HEK293T (cell line): ENCODE data around the gene ATP11A.

Source experiments
- CTCF ChIA-PET: fragments of 350-600 bp; formaldehyde crosslinking; extraction: SDS; loops from one replicate; lab custom pipeline; 2021; ENCODE audit warnings: antibody characterized with exemption, inconsistent platforms; lab: Yijun Ruan, JAX
- POLR2A ChIA-PET: fragments of 350-600 bp; formaldehyde crosslinking; extraction: SDS; loops from one replicate; lab custom pipeline; 2020; ENCODE audit warnings: antibody characterized with exemption, inconsistent platforms; lab: Yijun Ruan, JAX
- DNase-seq: peaks from one replicate; pipeline ENCODE4 v3.0.0; 2012; ENCODE audit warnings: mixed read lengths; ENCODE audit errors: extremely low spot score
- ARNT ChIP-seq: fragments of 450-650 bp; IDR thresholded peaks from 2 replicates; pipeline ENCODE4 v1.6.1; 2017; ENCODE audit warnings: mild to moderate bottlenecking
- BHLHE40 ChIP-seq: fragments of 450-650 bp; IDR thresholded peaks from 2 replicates; pipeline ENCODE4 v1.6.1; 2016; ENCODE audit warnings: mild to moderate bottlenecking, moderate library complexity, borderline replicate concordance
- CTBP1 ChIP-seq: fragments of 450-650 bp; IDR thresholded peaks from 2 replicates; pipeline ENCODE4 v1.6.1; 2016; ENCODE audit warnings: borderline replicate concordance
- ELF4 ChIP-seq: fragments of 450-650 bp; IDR thresholded peaks from 2 replicates; pipeline ENCODE4 v1.6.1; 2017; ENCODE audit warnings: antibody characterized with exemption
- FOXA1 ChIP-seq: fragments of 450-650 bp; IDR thresholded peaks from 2 replicates; pipeline ENCODE4 v1.6.1; 2016; ENCODE audit warnings: mild to moderate bottlenecking
- FOXK2 ChIP-seq: fragments of 450-650 bp; IDR thresholded peaks from 2 replicates; pipeline ENCODE4 v1.6.1; 2016; ENCODE audit warnings: mild to moderate bottlenecking
- FOXM1 ChIP-seq: fragments of 450-650 bp; IDR thresholded peaks from 2 replicates; pipeline ENCODE4 v1.6.1; 2017; ENCODE audit warnings: mild to moderate bottlenecking, borderline replicate concordance
- HDGF ChIP-seq: fragments of 450-650 bp; IDR thresholded peaks from 2 replicates; pipeline ENCODE4 v1.6.1; 2017; ENCODE audit warnings: antibody characterized with exemption, borderline replicate concordance
- L3MBTL2 ChIP-seq: fragments of 450-650 bp; conservative IDR thresholded peaks from 2 replicates; pipeline ENCODE4 v1.6.1; 2016; ENCODE audit warnings: mild to moderate bottlenecking
- LEF1 ChIP-seq: fragments of 450-650 bp; IDR thresholded peaks from 2 replicates; pipeline ENCODE4 v1.6.1; 2017; ENCODE audit warnings: mild to moderate bottlenecking, borderline replicate concordance
- NFRKB ChIP-seq: fragments of 450-650 bp; IDR thresholded peaks from 2 replicates; pipeline ENCODE4 v1.6.1; 2016; ENCODE audit warnings: mild to moderate bottlenecking, moderate library complexity
- SP1 ChIP-seq: fragments of 450-650 bp; IDR thresholded peaks from 2 replicates; pipeline ENCODE4 v1.6.1; 2017
- SUZ12 ChIP-seq: fragments of 450-650 bp; IDR thresholded peaks from 2 replicates; pipeline ENCODE4 v1.6.1; 2016; ENCODE audit warnings: mild to moderate bottlenecking
- TARDBP ChIP-seq: fragments of 450-650 bp; IDR thresholded peaks from 2 replicates; pipeline ENCODE4 v1.6.1; 2016
- ZNF384 ChIP-seq: fragments of 450-650 bp; IDR thresholded peaks from 2 replicates; pipeline ENCODE4 v1.6.1; 2016
- TF ChIP-seq, protein P1 (sequence below): fragments of 450-650 bp; IDR thresholded peaks from 2 replicates; pipeline ENCODE4 v1.6.1; 2016

ATP11A gene

DNA sequence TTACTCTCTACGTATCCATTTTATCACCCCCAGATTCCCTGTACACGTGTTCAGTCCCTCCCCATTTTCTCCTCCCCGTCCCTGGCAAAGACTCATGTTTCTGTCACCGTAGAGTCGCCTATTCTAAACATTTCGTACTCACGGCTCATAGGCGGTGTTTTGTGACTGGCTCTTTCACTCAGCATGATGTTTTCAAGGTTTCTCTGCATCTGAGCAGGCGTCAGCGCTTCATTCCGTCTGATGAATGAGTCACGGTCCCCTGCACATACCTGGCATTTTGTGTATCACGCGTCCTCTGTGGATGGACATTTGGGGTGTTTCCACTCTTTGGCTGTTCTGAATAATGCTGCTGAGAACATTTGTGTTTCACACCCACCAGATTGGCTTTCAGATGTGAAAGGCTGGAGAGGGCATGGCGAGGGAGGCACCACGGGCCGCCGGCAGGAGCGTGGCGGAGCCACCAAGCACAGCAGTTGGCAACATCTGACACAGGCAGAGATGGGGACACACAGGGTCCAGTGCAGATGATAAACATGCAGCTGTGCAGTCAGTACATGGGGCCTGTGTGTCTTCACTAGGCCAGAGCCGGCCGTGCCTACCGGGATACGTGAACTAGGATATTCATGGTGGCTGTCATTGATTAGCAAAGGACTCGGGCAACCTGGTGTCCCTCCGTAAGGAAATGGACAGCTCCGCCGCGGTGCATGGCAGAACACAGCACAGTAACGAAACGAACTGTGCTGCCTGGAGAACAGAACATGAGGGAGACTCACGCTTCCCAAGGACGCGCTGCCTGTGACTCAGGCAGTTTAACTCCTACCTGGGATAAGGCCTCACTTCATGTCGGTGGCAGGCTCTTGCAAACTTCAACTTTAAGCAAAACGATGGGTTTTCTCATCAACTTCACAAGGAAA is 117.2 kb downstream of the ATP11A start:
- DNase-seq, result no peak
- CTCF ChIA-PET, result no interaction called here
- TF ChIP-seq L3MBTL2 (no peak), NFRKB (no peak), SP1 (no peak), SUZ12 (no peak)
- POLR2A ChIA-PET, result no interaction called here

DNA sequence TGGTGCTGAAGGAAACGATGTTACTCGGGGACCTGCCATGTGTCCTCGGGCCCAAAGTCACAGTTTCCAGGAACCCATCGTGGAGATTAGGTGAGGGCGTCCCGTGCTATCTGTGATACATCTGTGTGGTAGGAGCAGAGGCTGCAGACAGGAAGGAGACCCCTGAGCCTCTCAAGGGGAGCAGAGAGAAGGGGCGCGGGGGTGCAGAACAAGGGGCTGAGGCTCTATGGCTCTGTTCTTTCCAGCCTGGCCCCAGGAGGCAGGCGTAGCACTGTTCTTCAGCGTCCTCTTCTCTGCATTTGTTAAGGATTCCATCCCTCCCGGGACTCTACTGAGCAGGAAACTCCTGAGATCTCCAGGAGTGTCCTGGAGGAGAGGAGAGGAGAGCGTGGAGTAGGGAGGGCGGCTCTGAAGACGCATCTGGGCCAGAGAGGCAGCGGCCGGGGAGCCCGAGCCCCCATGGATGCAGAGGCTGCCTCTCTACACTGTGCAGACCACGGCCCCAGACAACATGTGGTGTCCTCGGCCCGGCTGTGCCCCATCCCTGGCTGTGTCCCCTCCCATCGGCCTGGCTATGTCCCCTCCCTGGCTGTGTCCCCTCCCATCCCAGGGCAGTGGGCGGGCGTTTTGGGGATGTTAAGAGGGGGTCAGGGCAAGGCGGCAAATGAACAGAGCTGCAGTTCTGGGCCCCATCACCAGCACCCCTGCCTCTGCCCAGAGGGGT is 118.0 kb downstream of the ATP11A start:
- no peak for DNase-seq
- ChIA-PET POLR2A (no interaction called here), CTCF (no interaction called here)
- TF ChIP-seq LEF1, result no peak
- no peak for TF ChIP-seq BHLHE40

DNA sequence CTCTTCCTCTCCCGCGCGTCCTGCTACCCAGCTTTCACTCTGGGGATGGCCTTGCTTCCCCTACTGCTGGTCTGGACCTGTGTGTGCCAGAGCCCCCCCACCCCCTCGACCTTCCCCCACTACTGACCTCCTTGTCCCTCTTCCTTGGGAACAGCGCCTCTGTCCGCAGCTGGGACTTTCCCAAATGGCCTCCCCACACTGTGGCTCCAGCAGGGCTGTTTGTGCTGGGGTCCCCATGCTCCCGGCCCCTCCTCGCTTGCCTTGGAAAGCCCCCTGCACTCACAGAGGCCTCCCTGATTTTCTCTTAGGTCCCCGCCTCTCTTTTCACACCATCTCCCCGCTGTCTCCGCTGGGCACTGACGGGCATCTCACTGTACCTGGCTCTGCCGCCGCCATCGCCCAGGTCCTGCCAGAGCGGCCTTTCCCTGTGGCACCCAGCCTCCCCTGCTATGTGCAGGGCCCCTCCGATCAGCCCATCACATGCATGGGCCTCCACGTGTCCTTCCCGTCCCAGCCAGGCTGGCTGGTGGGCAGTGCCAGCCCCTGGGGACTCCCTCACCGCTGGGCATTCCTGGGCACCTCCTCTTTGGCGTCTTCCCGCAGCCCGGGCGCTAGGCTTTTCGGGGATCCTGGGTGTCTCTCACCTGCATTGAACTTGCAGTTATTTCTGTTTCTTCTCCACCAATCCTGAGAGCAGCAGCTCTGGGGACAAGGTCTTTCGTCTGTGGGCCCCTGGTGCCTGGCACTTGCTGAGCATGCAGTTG is 118.7 kb downstream of the ATP11A start:
- TF ChIP-seq BHLHE40, result no peak
- no peak for TF ChIP-seq LEF1
- TF ChIP-seq FOXM1, result no peak
- TF ChIP-seq SUZ12, result no peak
- TF ChIP-seq SP1, result no peak
- TF ChIP-seq FOXA1, result no peak
- TF ChIP-seq HDGF, result no peak
- no peak for TF ChIP-seq CTBP1
- no peak for DNase-seq
- ChIA-PET CTCF (no interaction called here), POLR2A (no interaction called here)

DNA sequence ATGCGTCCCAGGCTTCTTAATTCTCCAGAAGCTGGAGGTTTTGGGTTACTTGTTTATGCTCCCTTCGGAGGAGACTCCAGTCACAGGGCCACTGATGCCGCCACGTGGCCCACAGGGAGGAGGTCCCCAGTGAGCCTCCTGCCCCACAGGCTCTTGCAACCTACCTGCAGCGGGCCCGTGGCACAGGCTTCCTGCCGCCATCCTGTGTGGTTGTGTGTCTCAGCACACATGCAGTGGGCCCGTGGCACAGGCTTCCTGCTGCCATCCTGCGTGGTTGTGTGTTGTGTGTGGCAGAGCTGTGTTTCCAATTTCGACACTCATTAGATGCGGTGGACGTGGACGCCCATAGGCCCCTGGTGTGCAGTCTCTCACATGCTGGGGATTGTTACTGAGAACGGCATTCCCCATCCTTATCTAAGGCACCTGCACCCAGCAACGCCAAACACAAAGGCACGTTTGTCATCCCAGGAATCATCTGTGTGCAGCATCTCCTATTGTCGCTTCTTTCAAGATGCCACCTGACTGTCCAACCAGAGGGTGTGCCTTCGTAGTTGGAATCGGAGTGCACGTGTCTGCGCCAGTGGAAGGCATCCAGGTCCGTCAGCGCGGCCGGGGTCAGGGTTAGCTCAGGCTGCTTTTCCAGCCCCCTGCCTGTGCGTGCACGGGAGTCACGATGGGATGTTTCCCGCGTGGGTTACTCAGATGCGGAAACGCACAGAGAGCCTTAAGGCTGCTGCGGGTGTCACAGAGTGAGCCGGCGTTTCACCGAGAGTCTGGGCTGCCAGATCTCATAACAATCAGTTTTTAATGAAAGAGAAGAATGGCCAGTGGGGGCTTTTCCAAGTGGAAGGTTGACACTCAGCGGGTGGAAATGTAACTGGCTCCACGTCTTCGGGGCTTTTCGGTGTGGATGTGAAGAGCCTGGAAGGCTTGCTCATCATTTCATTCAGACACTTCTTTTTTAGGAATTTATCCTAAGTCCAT is 119.8 kb downstream of the ATP11A start:
- TF ChIP-seq BHLHE40 (no peak), ZNF384 (no peak), LEF1 (no peak), ELF4 (no peak), L3MBTL2 (no peak), FOXK2 (no peak)
- ChIA-PET CTCF (no interaction called here), POLR2A (no interaction called here)
- DNase-seq, result no peak

DNA sequence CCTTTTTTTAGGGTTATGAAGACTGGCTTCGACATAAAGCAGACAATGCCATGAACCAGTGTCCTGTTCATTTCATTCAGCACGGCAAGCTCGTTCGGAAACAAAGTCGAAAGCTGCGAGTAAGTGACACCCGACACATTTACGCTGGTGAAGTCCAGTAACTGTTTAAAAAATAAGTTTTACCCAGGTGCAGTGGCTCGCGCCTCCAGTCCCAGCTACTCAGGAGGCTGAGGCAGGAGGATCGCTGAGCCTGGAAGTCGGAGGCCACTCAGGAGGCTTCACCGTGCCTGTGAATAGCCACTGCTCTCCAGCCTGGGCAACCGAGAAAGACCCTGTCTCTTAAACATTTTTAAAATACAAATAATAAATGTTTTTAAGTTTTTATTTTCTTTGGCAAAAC is 120.8 kb downstream of the ATP11A start:
- ChIA-PET CTCF (interaction anchor here (0.6 kb wide), 1 partner anchor 20 kb away, joined by 3 read pairs; no protein-coding TSS in a partner anchor), POLR2A (no interaction called here)

DNA sequence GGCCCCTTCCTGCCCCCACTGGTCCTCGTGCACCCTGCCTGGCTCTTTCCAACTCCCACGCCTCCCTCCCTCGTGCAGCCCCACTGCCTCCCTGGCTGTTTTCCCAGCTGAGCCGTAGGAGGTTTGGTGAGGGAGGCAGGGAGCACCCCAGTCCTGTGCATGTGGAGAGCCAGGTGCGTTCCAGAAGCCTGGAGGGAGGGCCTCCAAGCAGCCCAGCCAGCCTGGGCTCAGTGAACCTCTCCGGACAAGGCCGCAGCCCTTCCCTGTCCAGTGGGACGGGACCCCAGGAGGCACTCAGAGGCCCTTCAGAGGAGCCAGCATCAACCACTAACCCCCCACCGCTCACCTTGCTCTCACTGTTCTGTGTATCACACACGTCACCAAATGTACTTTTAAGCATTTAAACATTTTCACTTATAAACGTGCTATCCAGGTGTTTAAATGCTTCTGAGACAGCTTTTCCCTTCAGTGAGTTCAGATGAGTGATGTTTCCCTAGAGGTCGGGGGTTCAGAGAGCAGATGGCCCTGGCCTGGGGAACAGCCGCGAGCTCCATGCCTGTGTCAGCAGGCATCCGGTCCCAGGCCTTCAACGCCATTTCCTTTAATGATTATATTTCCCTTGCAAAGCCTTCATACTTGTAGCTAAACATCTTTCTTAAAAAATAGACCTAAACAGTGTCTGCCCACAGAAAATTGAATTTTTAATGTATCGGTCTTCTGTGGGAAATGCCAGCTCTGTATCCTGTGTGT is 122.6 kb downstream of the ATP11A start:
- CTCF ChIA-PET, result no interaction called here
- TF ChIP-seq, protein P1, sequence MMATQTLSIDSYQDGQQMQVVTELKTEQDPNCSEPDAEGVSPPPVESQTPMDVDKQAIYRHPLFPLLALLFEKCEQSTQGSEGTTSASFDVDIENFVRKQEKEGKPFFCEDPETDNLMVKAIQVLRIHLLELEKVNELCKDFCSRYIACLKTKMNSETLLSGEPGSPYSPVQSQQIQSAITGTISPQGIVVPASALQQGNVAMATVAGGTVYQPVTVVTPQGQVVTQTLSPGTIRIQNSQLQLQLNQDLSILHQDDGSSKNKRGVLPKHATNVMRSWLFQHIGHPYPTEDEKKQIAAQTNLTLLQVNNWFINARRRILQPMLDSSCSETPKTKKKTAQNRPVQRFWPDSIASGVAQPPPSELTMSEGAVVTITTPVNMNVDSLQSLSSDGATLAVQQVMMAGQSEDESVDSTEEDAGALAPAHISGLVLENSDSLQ, result no peak
- TF ChIP-seq ARNT, result no peak
- DNase-seq, result no peak
- POLR2A ChIA-PET, result no interaction called here

More for the DNA sequence above, 120.8 kb downstream of the ATP11A start:
- TF ChIP-seq ZNF384, result no peak
- no peak for TF ChIP-seq HDGF
- TF ChIP-seq NFRKB, result no peak
- DNase-seq, result no peak

DNA sequence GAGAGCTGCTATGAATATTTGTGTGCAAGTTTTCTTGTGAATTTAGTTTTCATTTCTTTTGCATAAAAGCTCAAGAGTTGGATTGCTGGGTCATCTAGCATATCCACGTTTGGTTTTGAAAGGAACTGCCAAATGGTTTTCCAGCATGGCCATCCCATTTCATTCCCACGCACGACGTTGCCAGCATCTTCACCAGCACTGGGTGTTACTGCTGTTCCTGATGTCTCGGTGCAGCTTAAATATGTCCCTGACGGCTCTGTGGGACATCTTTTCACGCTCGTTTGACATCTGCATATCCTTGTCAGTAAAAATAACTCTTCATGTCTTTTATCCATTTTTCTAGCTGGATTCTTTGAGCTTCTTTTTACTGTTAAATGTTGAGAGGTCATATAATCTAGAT is 123.7 kb downstream of the ATP11A start:
- ChIA-PET CTCF (no interaction called here), POLR2A (no interaction called here)
- DNase-seq, result no peak
- TF ChIP-seq SUZ12 (no peak), L3MBTL2 (no peak), TARDBP (no peak), ELF4 (no peak)
- TF ChIP-seq, protein P1, result no peak
